Measurements from ENCODE around the gene CBY1.
"Not testable (repeated sequence)": the region's sequence is repeated elsewhere in the genome, so short reads cannot be mapped to it uniquely, and the experiment has no call there.

Gene CBY1

DNA sequence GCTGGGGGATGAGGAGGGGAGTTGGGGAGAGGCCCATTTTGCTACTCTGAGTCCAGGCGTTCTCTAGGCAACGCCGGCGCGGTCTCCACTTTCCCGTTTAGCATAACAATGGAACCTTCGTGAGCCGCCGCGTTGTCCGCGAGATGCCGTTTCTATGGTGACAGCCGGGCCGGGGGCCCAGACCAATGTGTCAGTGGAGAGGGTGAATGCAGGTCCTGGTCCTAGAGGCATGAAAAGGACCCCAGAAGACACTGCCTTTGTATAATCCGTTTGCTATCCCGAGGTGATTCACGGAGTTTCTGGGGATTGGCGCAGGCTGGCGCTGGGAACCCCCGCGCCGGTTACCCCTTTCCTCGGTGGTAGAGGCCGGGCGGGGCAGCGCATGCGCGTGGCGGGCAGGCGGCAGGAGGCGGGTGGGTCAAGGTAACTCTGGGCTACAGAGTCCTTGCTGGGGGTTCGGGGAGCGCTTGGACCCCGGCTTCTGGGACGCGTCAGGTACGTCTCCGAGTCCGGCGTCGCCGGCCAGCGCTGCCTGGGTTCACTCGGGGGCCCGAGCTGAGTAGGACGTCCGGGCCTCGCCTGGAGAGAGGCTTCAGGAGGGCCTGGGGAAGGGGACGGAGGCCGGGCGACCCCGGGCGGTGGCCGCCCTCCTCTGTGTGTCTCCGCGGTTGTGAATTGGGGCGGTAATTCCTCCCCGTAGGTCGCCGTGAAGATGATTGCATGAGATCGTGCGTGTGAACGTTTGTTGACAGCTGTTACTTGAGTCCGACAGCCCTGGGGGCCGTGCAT, at the start of gene CBY1, which contains the start of gene FAM227A:
Gene CBY1, plus strand, starts transcription at position 383 of the 789 bp plus-strand sequence. CDS start 11,417 bp downstream, outside the sequence.
Gene FAM227A, minus strand, starts transcription at position 137 of the 789 bp plus-strand sequence. CDS start 6,224 bp downstream, outside the sequence.
- peak; percentile 83 for DNase-seq

DNA sequence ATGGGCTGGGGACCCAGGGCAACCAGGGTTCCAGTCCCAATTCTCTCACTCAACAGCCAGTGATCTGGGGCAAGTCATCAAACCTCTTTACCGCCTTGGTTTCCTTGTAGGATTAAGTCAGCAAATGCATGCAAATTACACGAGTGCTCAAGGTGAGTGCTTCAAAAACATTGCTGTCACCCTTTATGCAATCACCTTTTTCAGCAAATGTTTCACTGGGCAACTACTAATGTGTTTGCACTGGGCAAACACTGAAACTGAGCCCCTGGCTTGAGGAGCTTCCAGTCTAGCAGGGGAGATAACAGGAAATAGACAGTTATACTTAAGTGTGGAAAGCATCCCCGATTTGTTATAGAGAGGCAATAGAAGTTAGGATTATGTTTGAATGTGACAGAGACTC, 48.8 kb upstream of the CBY1 start:
- DNase-seq: no peak

GRCh38 chr22:38608992-38609750, 47.3 kb upstream of the CBY1 start:
- DNase-seq: no peak

DNA sequence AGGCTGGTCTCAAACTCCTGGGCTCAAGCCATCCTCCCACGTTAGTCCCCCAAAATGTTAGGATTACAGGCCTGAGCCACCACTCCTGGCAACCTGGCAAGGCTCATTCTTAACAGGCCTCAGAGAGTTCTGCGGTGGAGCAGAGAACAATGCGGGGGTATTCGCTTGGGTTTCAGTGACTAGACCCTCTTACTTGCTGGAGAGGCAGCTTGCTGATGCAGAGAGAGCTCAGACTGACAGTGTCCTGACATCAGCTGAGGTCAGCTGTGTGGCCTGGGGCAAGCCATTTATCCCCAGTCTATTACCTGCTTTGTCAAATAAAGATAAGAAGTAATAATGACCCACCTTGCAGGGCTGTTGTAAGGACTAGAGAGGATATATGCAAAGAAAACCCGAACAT, 46.2 kb upstream of the CBY1 start:
- no peak for DNase-seq

DNA sequence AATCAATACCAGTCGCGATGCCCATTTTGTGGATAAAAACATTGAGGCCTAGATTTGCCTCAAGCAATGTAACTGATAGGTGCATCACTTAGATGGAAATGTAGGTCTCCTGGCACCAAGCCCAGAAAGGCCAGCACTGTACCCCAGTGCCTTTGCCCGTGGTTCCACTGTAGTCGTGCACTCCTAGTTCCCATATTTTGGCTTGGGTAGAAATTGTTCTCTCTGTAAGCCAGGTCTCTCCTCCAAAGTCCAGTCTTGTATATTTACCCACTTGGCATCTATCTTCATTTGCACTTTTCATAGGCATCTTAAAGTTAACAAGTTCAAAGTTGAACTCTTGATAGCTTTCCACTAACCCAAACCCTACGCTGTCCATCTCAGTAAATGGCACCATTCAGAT, 44.9 kb upstream of the CBY1 start:
- no peak for DNase-seq

DNA sequence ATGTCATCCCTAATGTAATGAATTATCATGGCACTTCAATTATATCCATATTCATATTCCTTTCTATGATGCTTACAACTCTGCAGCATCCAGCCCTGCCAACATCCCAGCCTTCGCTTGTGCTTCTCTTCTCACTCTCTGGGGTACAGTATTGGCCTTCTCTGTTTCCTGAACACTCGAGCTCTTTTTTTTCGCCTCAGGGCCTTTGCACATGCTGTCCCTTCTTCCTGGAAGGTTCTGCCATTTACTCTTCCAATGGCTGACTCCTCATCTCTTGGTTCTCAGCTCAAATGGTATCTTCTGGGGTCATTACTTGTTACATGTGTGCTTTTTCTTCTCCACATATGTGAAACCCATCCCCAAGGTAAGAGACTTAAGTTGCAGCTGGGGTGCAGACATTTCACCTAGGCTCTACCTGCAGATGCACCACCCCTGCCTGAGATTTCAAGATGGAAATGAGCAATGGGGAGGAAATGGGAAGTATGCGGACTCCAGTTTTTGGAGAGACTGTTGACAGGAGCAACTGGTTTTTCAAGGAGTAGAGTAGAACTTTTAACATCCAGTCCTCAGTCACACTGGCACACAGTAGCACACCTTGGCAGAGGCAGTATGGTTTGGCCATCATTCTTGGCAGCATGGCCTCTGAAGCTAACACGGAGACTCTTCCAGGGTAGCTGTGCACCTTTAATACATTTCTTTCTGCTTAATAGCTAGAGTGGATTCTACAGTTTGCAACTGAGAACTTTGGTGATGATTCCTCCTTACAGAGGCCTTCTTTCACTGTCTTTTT, 44.0 kb upstream of the CBY1 start:
- no peak for DNase-seq

GRCh38 chr22:38613588-38613987, 42.9 kb upstream of the CBY1 start:
- DNase-seq: no peak

DNA sequence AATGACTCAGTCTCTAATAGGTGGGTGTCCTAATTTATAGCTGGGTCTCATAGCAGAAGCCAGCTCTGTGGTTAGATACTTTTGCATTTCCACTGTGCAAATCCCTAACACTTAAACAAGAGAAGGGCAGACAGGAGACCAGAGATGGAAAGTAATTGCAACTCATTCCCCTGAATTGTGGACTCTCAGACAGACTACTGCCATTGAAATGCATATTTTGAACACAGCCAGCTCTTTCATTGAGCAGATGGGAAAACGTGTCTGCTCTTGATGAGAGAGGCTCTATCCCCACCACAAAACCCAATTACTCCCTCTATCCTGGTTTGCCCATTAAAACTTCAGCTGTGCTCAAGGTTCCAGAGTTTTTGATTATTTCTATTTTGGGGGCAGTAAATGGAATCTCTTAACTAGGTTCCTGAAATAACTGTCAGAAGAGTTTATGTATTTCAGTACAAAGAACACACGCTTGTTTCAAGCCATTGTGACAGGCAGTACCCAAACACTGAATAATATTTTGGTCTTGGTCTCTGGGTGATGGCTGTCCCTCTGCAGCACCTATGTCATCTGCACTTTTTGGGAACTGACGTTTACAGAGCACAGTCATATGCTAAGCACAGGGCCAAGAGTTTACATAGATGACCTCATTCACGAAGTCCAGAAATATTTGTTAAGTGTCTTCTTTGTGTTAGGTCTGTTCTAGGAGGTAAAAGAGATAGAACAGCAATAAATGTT, 41.9 kb upstream of the CBY1 start:
- DNase-seq: no peak

GRCh38 chr22:38615064-38615405, 41.4 kb upstream of the CBY1 start:
- DNase-seq: not testable (repeated sequence)

GRCh38 chr22:38618258-38618657, 38.2 kb upstream of the CBY1 start:
- no peak for DNase-seq

- DNase-seq: no peak
These were observed 37.8 kb upstream of the CBY1 start for GRCh38 chr22:38618682-38619081.

- no peak for DNase-seq
These were observed 33.1 kb upstream of the CBY1 start for GRCh38 chr22:38623351-38623750.

DNA sequence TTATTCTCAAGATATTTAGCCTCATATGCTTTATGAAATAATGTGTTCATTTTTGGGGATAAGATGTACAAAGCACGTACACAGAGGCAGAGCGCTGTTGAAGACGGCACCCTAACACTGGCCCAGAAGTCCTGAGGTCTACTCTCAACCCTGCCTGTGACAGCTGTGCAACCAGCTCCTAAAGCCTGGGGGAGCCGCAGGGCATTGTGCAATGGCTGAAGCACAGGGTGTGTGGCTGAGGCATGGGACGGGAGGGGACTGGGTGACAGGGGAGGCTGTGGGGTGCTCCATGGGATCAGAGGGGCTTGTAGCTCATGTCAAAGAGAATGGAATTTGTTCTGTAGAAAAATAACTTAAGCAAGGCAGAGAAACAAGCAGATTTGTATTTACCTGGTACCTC, 28.0 kb upstream of the CBY1 start:
- no peak for DNase-seq

DNA sequence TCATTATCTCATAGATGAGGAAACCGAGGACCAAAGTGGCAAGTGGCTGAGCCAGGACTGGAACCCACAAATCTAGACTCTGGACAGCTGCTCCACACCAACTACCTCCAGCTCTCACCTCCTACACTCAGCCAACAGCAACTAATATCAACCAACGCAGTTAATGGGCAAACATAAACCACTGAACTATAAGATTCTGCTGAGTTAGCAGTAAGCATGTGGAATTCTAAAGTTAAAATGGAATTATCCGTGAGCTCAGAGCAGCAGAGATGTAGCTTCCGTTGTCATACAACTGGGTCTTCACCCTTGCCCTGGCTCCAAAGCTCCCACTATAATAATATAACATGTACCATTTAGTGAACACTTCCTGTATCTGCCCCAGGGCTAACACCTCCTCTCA, 27.3 kb upstream of the CBY1 start:
- DNase-seq: no peak

- no peak for DNase-seq
These were observed 24.7 kb upstream of the CBY1 start for GRCh38 chr22:38631724-38632123.

DNA sequence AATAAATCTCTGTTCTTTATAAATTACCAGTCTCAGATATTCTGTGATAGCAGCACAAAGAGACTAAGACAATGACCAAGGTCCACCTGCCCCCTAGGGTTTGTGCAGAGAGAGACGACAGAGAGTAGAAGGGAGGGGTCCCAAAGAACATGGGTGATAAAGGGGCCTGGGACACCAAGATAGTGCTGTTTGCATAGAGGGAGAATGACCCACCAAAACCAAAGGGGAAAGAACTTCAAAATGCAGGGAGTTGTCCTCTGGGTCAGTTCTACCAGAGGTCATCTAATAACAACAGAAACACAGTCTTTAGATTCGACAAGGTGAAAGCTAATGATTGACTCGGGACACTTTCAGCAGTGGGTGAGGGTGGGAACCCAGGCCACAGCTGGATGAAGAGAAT, 23.9 kb upstream of the CBY1 start:
- no peak for DNase-seq

GRCh38 chr22:38638216-38638615, 18.2 kb upstream of the CBY1 start:
- no peak for DNase-seq

- no peak for DNase-seq
These were observed 17.7 kb upstream of the CBY1 start for GRCh38 chr22:38638728-38639127.

DNA sequence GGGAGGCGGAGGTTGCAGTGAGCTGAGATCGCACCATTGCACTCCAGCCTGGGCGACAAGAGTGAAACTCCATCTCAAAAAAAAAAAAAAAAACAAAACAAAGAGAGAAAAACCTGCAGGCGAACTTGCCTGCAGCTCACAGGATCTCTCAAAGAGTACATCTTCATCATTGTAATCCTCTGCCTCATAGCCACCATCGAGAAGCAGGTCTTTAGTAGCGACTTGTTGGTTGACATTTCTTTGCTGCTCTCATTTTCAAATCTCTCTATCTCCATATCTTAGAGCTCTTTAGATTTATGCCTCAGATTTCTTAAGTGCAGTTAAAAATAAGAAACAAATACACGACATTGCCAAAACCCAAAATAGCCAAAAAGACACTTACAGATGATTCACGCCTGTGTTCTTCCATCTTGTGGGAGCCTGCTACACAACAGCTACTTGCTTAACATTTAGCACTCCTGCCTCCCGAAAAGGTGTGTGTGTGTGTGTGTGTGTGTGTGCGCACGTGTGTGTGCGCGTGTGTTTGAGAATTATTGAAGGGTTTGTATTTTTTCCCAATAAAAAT, 14.9 kb upstream of the CBY1 start:
- DNase-seq: no peak

GRCh38 chr22:38644245-38644644, 12.2 kb upstream of the CBY1 start:
- not testable (repeated sequence) for DNase-seq

GRCh38 chr22:38645430-38645829, 11.0 kb upstream of the CBY1 start:
- DNase-seq: no peak

DNA sequence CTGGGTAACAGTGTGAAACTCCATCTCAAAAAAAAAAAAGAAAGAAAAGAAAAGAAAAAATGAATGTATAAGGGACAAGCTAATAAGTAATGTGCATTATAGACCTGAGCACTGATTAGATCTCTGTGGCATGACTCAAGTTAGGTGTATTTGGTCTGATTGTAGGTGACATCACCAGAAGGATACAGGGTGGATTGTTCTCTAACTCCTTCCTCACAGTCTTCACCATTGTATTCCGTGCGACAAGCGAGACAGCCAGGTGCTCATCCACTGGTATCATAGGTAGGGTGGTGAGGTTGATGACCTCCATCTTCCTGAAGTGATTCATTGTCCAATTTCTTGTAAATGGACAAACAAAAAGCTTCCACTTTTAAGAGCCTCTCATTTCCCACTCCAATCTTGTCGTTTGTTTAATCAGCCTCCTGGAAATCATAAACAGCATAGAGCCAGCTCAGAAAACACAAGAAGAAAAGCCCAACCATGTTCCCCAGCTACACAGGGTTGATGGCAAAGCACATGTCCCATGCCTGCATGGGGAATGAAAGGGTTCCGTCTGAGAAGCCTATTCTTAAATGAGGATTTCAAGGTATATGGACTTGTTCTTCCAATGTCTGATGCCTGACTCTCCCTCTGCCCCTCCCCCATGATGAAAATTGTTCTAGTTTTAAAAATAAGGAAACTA, 6.5 kb upstream of the CBY1 start:
- DNase-seq: no peak
